GM18858 (cell line): Measurements from ENCODE around the gene SYVN1.
"Not testable (repeated sequence)": the region's sequence is repeated elsewhere in the genome, so short reads cannot be mapped to it uniquely, and the experiment has no call there.

Source experiments
- ATAC-seq: cut with Tn5 transposase; IDR thresholded peaks from one replicate; pipeline ENCODE4 v1.9.1; 2021; ENCODE audit not compliant: unreplicated experiment

SYVN1 gene

GRCh38 chr11:65134240-65134951 lies at the start of gene SYVN1:
Gene SYVN1, minus strand, starts transcription at chr11:65134519. Its CDS starts 918 bp downstream, at chr11:65133601.
- peak; percentile 28 for ATAC-seq

- no peak for ATAC-seq
Observed at GRCh38 chr11:65183201-65183891, 49.0 kb upstream of the SYVN1 start.

- no peak for ATAC-seq
Observed at GRCh38 chr11:65182258-65183170, 48.2 kb upstream of the SYVN1 start.

GRCh38 chr11:65181569-65182257 lies 47.4 kb upstream of the SYVN1 start, which contains the start of gene CAPN1:
Gene CAPN1, plus strand, starts transcription at chr11:65181928. Its CDS starts 774 bp downstream, at chr11:65182702.
- ATAC-seq = no peak

GRCh38 chr11:65180877-65181568 lies 46.7 kb upstream of the SYVN1 start:
- no peak for ATAC-seq

GRCh38 chr11:65174571-65175010 lies 40.3 kb upstream of the SYVN1 start:
- ATAC-seq = not testable (repeated sequence)

GRCh38 chr11:65172600-65172999 lies 38.3 kb upstream of the SYVN1 start:
- no peak for ATAC-seq

GRCh38 chr11:65170058-65170534 lies 35.8 kb upstream of the SYVN1 start, which contains the start of gene SPDYC:
Gene SPDYC, plus strand, starts transcription at chr11:65170233. Its CDS starts 1,125 bp downstream, at chr11:65171358.
- ATAC-seq = no peak

- no peak for ATAC-seq
Observed at GRCh38 chr11:65169164-65169641, 34.9 kb upstream of the SYVN1 start.

- ATAC-seq = no peak
Observed at GRCh38 chr11:65167656-65168055, 33.3 kb upstream of the SYVN1 start.

- ATAC-seq = no peak
Observed at GRCh38 chr11:65166893-65167292, 32.6 kb upstream of the SYVN1 start.

- no peak for ATAC-seq
Observed at GRCh38 chr11:65165410-65166317, 31.3 kb upstream of the SYVN1 start.

- no peak for ATAC-seq
Observed at GRCh38 chr11:65163684-65164083, 29.4 kb upstream of the SYVN1 start.

- ATAC-seq = no peak
Observed at GRCh38 chr11:65160643-65161042, 26.3 kb upstream of the SYVN1 start.

- ATAC-seq = no peak
Observed at GRCh38 chr11:65159012-65159411, 24.7 kb upstream of the SYVN1 start.

- ATAC-seq = no peak
Observed at GRCh38 chr11:65157336-65157735, 23.0 kb upstream of the SYVN1 start.

GRCh38 chr11:65156926-65157325 lies 22.6 kb upstream of the SYVN1 start:
- no peak for ATAC-seq

- ATAC-seq = no peak
Observed at GRCh38 chr11:65156256-65156655, 21.9 kb upstream of the SYVN1 start.

GRCh38 chr11:65152122-65152521 lies 17.8 kb upstream of the SYVN1 start:
- no peak for ATAC-seq
